HAP-1 (cell line): Measurements from ENCODE around the gene UXS1.

ENCODE experiments used
- DNase-seq, 2 experiments: peaks; one replicate each; pipeline ENCODE4 v3.0.0-alpha.2; 2016 to 2020; ENCODE audit warnings: low spot score in 2 of 2
- H3K27me3 ChIP-seq: fragments of 250-450 bp; sonication (Bioruptor Pico); 2 replicates; pipeline ENCODE4 v1.5.1; 2020; ENCODE audit warnings: low read depth, mild to moderate bottlenecking, moderate library complexity
- H3K36me3 ChIP-seq: fragments of 250-450 bp; sonication (Bioruptor Pico); replicated peaks from 2 replicates; pipeline ENCODE4 v1.5.1; 2020; ENCODE audit warnings: mild to moderate bottlenecking
- H3K4me1 ChIP-seq: fragments of 250-450 bp; sonication (Bioruptor Pico); 2 replicates; pipeline ENCODE4 v1.5.1; 2020; ENCODE audit warnings: mild to moderate bottlenecking
- H3K4me3 ChIP-seq: fragments of 250-450 bp; sonication (Bioruptor Pico); 2 replicates; pipeline ENCODE4 v1.5.1; 2020; ENCODE audit warnings: mild to moderate bottlenecking, moderate library complexity
- H3K9me3 ChIP-seq: fragments of 250-450 bp; sonication (Bioruptor Pico); 2 replicates; pipeline ENCODE4 v1.5.1; 2020; ENCODE audit warnings: mild to moderate bottlenecking, moderate library complexity
- in situ Hi-C: fragments of 300-500 bp; cut with MboI; formaldehyde crosslinking; loops from 3 replicates; pipeline ENCODE4 v1.14.3; 2020; ENCODE audit warnings: low sequenced_read_pairs, inconsistent platforms, mixed read lengths

UXS1 gene

GRCh38 chr2:106057206-106057605 is 136.9 kb downstream of the UXS1 start:
- H3K9me3 ChIP-seq: no peaks in the 10 kb centered on the region
- in situ Hi-C loops: no loop called here

DNA sequence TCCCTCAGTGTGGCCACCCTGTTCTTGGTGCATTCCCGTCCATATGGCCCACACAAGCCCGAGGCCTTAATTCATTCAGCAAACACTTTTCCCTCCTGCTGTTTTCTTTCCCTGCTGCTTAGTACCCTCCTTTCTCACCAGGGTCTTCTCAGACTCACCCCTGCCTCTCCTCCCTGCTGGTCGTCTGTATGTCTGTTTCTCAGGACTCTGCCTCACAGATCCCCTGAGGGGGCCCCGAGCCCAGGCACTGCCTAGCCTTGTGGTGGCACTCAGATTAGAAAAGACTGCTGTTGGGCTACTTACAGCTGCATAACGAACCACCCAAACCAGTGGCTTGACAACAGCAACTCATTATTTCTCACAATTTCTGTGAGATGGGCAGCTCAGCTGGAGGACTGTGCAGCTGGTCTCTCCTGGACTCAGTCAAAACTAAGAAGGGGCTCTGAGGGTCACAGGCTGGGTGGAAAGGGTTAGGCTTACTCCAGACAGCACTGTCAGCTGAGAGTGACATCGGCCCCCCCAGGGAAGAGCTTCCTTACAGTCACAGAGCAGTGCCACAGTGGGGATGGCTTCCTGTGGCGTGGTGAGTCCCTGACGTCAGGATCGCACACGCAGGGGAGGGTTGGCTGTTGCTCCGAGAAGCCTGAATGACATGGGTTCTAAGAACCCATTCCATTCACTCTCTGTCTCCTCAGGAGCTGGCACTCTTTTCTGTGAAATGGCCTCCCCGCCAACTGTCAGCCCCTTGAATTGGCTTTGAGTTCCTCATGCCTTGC is 139.0 kb downstream of the UXS1 start:
- no peaks in the 10 kb centered on the region for H3K4me1 ChIP-seq
- H3K27me3 ChIP-seq: no peaks in the 10 kb centered on the region
- in situ Hi-C loops: no loop called here
- no peaks in the 10 kb centered on the region for H3K9me3 ChIP-seq
- H3K36me3 ChIP-seq: no peaks in the 10 kb centered on the region
- H3K4me3 ChIP-seq: no peak overlapping the region
- DNase-seq: no peak

More at GRCh38 chr2:106057206-106057605, 136.9 kb downstream of the UXS1 start:
- Histone ChIP-seq H3K36me3 (no peaks in the 10 kb centered on the region), H3K4me3 (no peak overlapping the region), H3K27me3 (no peaks in the 10 kb centered on the region), H3K4me1 (no peaks in the 10 kb centered on the region)
- no peak for DNase-seq

- no peaks in the 10 kb centered on the region for H3K27me3 ChIP-seq
- H3K36me3 ChIP-seq: no peaks in the 10 kb centered on the region
- in situ Hi-C loops: no loop called here
- H3K4me1 ChIP-seq: no peaks in the 10 kb centered on the region
- DNase-seq: no peak
- no peak overlapping the region for H3K4me3 ChIP-seq
- no peaks in the 10 kb centered on the region for H3K9me3 ChIP-seq
These were observed 139.8 kb downstream of the UXS1 start for GRCh38 chr2:106054321-106054720.

DNA sequence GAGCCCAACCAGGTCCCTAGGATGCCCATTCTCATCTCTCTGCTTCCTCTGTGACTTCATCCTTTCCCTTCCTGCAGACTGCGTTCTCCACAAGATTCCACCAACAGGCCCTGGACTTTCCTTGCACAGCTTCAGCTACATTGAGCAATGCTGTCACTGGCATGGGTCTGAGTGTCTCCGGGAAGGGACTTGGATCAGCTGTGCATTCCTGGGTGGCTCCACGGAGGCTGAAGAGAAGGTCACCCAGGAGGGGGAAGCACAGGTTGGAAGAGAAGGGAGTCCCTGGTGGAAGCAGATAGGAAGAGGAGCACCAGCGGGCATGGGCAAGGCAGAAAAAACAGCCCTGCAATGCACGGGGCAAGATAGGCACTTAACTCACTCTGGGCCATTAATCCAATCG is 140.5 kb downstream of the UXS1 start:
- no peak overlapping the region for H3K4me3 ChIP-seq
- no peaks in the 10 kb centered on the region for H3K9me3 ChIP-seq
- H3K4me1 ChIP-seq: no peaks in the 10 kb centered on the region
- H3K27me3 ChIP-seq: no peaks in the 10 kb centered on the region
- no peaks in the 10 kb centered on the region for H3K36me3 ChIP-seq
- no peak for DNase-seq
- in situ Hi-C loops: no loop called here

- no peak for DNase-seq
- H3K27me3 ChIP-seq: no peaks in the 10 kb centered on the region
- H3K4me3 ChIP-seq: no peak overlapping the region
- H3K9me3 ChIP-seq: no peaks in the 10 kb centered on the region
- no peaks in the 10 kb centered on the region for H3K36me3 ChIP-seq
- no peaks in the 10 kb centered on the region for H3K4me1 ChIP-seq
- in situ Hi-C loops: no loop called here
These were observed 141.0 kb downstream of the UXS1 start for GRCh38 chr2:106053116-106053515.

DNA sequence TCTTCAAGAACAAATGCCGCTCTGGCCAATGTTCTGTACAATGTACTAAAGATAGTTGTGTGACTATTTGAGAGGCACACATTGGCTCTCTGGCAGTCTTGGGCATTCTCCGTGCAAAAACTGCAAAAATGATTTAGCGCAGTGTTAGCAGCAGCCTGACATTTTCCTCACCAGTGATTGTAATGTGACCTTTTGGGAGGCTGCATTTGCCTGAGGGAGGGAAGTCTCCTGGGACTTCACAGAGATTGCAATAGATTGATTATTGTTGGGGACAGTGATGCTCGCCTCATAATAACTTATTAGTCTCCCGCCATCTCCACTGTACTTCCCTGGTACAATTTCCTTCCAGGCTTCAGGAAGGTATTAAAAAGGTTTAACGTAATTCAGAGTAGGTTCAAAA is 149.2 kb downstream of the UXS1 start:
- Histone ChIP-seq H3K27me3 (no peaks in the 10 kb centered on the region), H3K9me3 (no peaks in the 10 kb centered on the region), H3K4me3 (no peak overlapping the region), H3K36me3 (no peaks in the 10 kb centered on the region), H3K4me1 (no peaks in the 10 kb centered on the region)
- DNase-seq: no peak
- in situ Hi-C loops: no loop called here

GRCh38 chr2:106044021-106044420 is 150.1 kb downstream of the UXS1 start:
- no peak for DNase-seq

More at GRCh38 chr2:106044021-106044420, 150.1 kb downstream of the UXS1 start:
- Histone ChIP-seq H3K9me3 (no peaks in the 10 kb centered on the region), H3K4me3 (no peak overlapping the region), H3K36me3 (no peaks in the 10 kb centered on the region), H3K4me1 (no peaks in the 10 kb centered on the region), H3K27me3 (no peaks in the 10 kb centered on the region)
- in situ Hi-C loops: no loop called here
